Liver (tissue), 9 donors: Measurements from ENCODE around the gene GLP2R. TPM values are rescaled to one million over a fixed set of nuclear protein-coding genes. Genes with fewer than 3 reads are reported as not detected.

ENCODE experiments used
- DNase-seq: peaks from one replicate; pipeline ENCODE4 v3.0.0-alpha.2; 2017; ENCODE audit warnings: low spot score
- H3K27ac ChIP-seq, 2 donors: one replicate each; pipeline ENCODE4 v1.7.0; 2013; ENCODE audit warnings: inconsistent platforms in 2 of 2, low read length in 2 of 2, control low read depth in 1 of 2, low read depth in 1 of 2, mild to moderate bottlenecking in 1 of 2
- H3K27me3 ChIP-seq, 4 donors: one replicate each; pipeline versions ENCODE4 v1.6.1 to v1.7.0; 2013; ENCODE audit warnings: low read length in 3 of 4, inconsistent platforms in 1 of 4, mild to moderate bottlenecking in 1 of 4, moderate library complexity in 1 of 4; ENCODE audit not compliant: control insufficient read depth in 4 of 4, insufficient read depth in 4 of 4
- H3K36me3 ChIP-seq, 4 donors: one replicate each; pipeline versions ENCODE4 v1.6.1 to v1.7.0; 2013; ENCODE audit warnings: low read length in 3 of 4, mild to moderate bottlenecking in 3 of 4, low read depth in 1 of 4, moderate library complexity in 1 of 4; ENCODE audit not compliant: control insufficient read depth in 4 of 4, insufficient read depth in 3 of 4
- H3K4me1 ChIP-seq, 4 donors: one replicate each; pipeline versions ENCODE4 v1.6.1 to v1.7.0; 2013; ENCODE audit warnings: low read length in 3 of 4, mild to moderate bottlenecking in 3 of 4, moderate library complexity in 1 of 4; ENCODE audit not compliant: control insufficient read depth in 4 of 4, insufficient read depth in 4 of 4
- H3K4me3 ChIP-seq, 3 donors: one replicate each; pipeline versions ENCODE4 v1.6.1 to v1.7.0; 2013; ENCODE audit warnings: low read length in 3 of 3, control low read depth in 1 of 3, low read depth in 1 of 3, mild to moderate bottlenecking in 1 of 3
- H3K9ac ChIP-seq, 2 donors: one replicate each; pipeline ENCODE4 v1.7.0; 2013; ENCODE audit warnings: low read length in 2 of 2, mild to moderate bottlenecking in 2 of 2, moderate library complexity in 2 of 2, control low read depth in 1 of 2, low read depth in 1 of 2
- H3K9me3 ChIP-seq, 4 donors: one replicate each; pipeline versions ENCODE4 v1.6.1 to v1.7.0; 2013; ENCODE audit warnings: low read length in 3 of 4; ENCODE audit not compliant: control insufficient read depth in 4 of 4
- ATF3 ChIP-seq: IDR thresholded peaks from 2 replicates; pipeline ENCODE4 v1.6.1; 2016; ENCODE audit warnings: antibody characterized with exemption
- CTCF ChIP-seq: fragments of 150-350 bp; IDR thresholded peaks from 2 replicates; pipeline ENCODE4 v1.5.1; 2017; ENCODE audit warnings: improper control_type of control experiment, low read depth, low read length; ENCODE audit not compliant: missing input control
- EGR1 ChIP-seq, 2 donors: IDR thresholded peaks; 2 replicates each; pipeline ENCODE4 v1.6.1; 2016 to 2018; ENCODE audit warnings: antibody characterized with exemption in 2 of 2, low read depth in 2 of 2
- FOXA1 ChIP-seq: IDR thresholded peaks from 2 replicates; pipeline ENCODE4 v1.6.1; 2016; ENCODE audit warnings: antibody characterized with exemption
- FOXA2 ChIP-seq: IDR thresholded peaks from 2 replicates; pipeline ENCODE4 v1.6.1; 2016; ENCODE audit warnings: antibody characterized with exemption
- GABPA ChIP-seq, 2 donors: IDR thresholded peaks in 1 of 2; conservative IDR thresholded peaks in 1 of 2; 2 replicates each; pipeline ENCODE4 v1.6.1; 2016; ENCODE audit warnings: antibody characterized with exemption in 2 of 2, mild to moderate bottlenecking in 1 of 2, moderate library complexity in 1 of 2
- HNF4A ChIP-seq, 2 donors: conservative IDR thresholded peaks; 2 replicates each; pipeline ENCODE4 v1.6.1; 2016; ENCODE audit warnings: antibody characterized with exemption in 2 of 2, mild to moderate bottlenecking in 2 of 2
- HNF4G ChIP-seq: IDR thresholded peaks from 2 replicates; pipeline ENCODE4 v1.6.1; 2016; ENCODE audit warnings: antibody characterized with exemption
- JUND ChIP-seq, 2 donors: IDR thresholded peaks; 2 replicates each; pipeline ENCODE4 v1.6.1; 2016; ENCODE audit warnings: antibody characterized with exemption in 2 of 2
- MAX ChIP-seq: IDR thresholded peaks from 2 replicates; pipeline ENCODE4 v1.6.1; 2016; ENCODE audit warnings: antibody characterized with exemption
- NR2F2 ChIP-seq: IDR thresholded peaks from 2 replicates; pipeline ENCODE4 v1.6.1; 2016; ENCODE audit warnings: antibody characterized with exemption
- RAD21 ChIP-seq, 2 donors: IDR thresholded peaks; 2 replicates each; pipeline ENCODE4 v1.6.1; 2016; ENCODE audit warnings: antibody characterized with exemption in 2 of 2, mild to moderate bottlenecking in 2 of 2
- REST ChIP-seq: IDR thresholded peaks from 2 replicates; pipeline ENCODE4 v1.6.1; 2016; ENCODE audit warnings: antibody characterized with exemption, mild to moderate bottlenecking
- RXRA ChIP-seq, 2 donors: IDR thresholded peaks; 2 replicates each; pipeline ENCODE4 v1.6.1; 2017 to 2018; ENCODE audit warnings: antibody characterized with exemption in 2 of 2, mild to moderate bottlenecking in 1 of 2
- SP1 ChIP-seq: IDR thresholded peaks from 2 replicates; pipeline ENCODE4 v1.6.1; 2018; ENCODE audit warnings: antibody characterized with exemption, mild to moderate bottlenecking
- TAF1 ChIP-seq: conservative IDR thresholded peaks from 2 replicates; pipeline ENCODE4 v1.6.1; 2016; ENCODE audit warnings: antibody characterized with exemption, mild to moderate bottlenecking
- YY1 ChIP-seq: IDR thresholded peaks from 2 replicates; pipeline ENCODE4 v1.6.1; 2016; ENCODE audit warnings: antibody characterized with exemption, mild to moderate bottlenecking
- ZBTB33 ChIP-seq: IDR thresholded peaks from 2 replicates; pipeline ENCODE4 v1.6.1; 2016; ENCODE audit warnings: antibody characterized with exemption
- WGBS: extraction: QIAGEN DNeasy Blood & Tissue Kit; methylation state at CpG from one replicate; pipeline ENCODE4 v1.1.7; 2013; 5-methylcytosine and 5-hydroxymethylcytosine counted together
- polyA plus RNA-seq, 2 donors: library from polyadenylated mRNA; stranded (reverse) in 1 of 2; unstranded in 1 of 2; fragments of 200-250 nt in 1 of 2; fragments of >200 nt in 1 of 2; fragmentation: Nextera tagmentation in 1 of 2; extraction: Ambion mirVana in 1 of 2; gene quantifications; one replicate each; pipeline versions ENCODE4 v1.2.1 to v1.2.3, GENCODE V29; 2013 to 2015
- total RNA-seq, 2 donors: library from RNA; depleted of rRNA; stranded (reverse); fragments of >200 nt; gene quantifications; one replicate each; pipeline ENCODE4 v1.2.3, GENCODE V29; 2014
- donor health status: healthy.
- donor health status: healthy.
- donor health status: healthy.
- donor health status: healthy.
- donor health status: healthy.

GLP2R gene
- total and polyA plus RNA-seq, 4 donors, result 0.39 to 1.4 (median 0.58) TPM

GRCh38 chr17:9935408-9935807 lies 109.7 kb downstream of the GLP2R start:
- Histone ChIP-seq H3K9ac (no peak overlapping the region), H3K4me1 (no peaks in the 10 kb centered on the region), H3K9me3 (peaks cover 0 to 3% (median under 1%) of the 10 kb centered on the region in 4 donors), H3K27ac (no peak overlapping the region), H3K27me3 (peaks cover 0 to 4% (median 2%) of the 10 kb centered on the region in 4 donors), H3K4me3 (no peak overlapping the region), H3K36me3 (peaks cover 0 to 2% (median 0%) of the 10 kb centered on the region in 4 donors)
- TF ChIP-seq FOXA1 (no peak), GABPA (IDR thresholded peaks at IDR 0.05 in 1 of 2, conservative IDR thresholded peaks at IDR 0.05 in 1 of 2) (no peak), NR2F2 (no peak), ZBTB33 (no peak), REST (no peak), JUND (IDR thresholded peaks at IDR 0.05) (no peak), RXRA (IDR thresholded peaks at IDR 0.05) (no peak), MAX (no peak), RAD21 (IDR thresholded peaks at IDR 0.05) (no peak), SP1 (no peak), YY1 (no peak), HNF4G (no peak), ATF3 (no peak), HNF4A (conservative IDR thresholded peaks at IDR 0.05) (no peak), EGR1 (IDR thresholded peaks at IDR 0.05; ENCODE audit: low read depth in 2 of 2) (no peak)
- 79% methylated on average over 6 of the region's 6 CpGs for WGBS
- DNase-seq, result no peak

GRCh38 chr17:9936095-9936494 lies 110.4 kb downstream of the GLP2R start:
- Histone ChIP-seq H3K9ac (no peak overlapping the region), H3K27me3 (peaks cover 0 to 6% (median 2%) of the 10 kb centered on the region in 4 donors), H3K4me3 (no peak overlapping the region), H3K27ac (no peak overlapping the region), H3K9me3 (peaks cover 0 to 3% (median under 1%) of the 10 kb centered on the region in 4 donors), H3K36me3 (peaks cover 0 to 2% (median 0%) of the 10 kb centered on the region in 4 donors), H3K4me1 (no peaks in the 10 kb centered on the region)
- DNase-seq, result no peak
- WGBS, result 67% methylated on average over 3 of the region's 3 CpGs
- no peak for TF ChIP-seq CTCF
- TF ChIP-seq RXRA (IDR thresholded peaks at IDR 0.05), result no peak
- no peak for TF ChIP-seq FOXA2
- no peak for TF ChIP-seq REST
- no peak for TF ChIP-seq YY1
- no peak for TF ChIP-seq ZBTB33
- no peak for TF ChIP-seq EGR1 (IDR thresholded peaks at IDR 0.05; ENCODE audit: low read depth in 2 of 2)
- TF ChIP-seq FOXA1, result no peak
- TF ChIP-seq GABPA (IDR thresholded peaks at IDR 0.05 in 1 of 2, conservative IDR thresholded peaks at IDR 0.05 in 1 of 2), result no peak
- no peak for TF ChIP-seq TAF1
- TF ChIP-seq HNF4G, result no peak
- no peak for TF ChIP-seq SP1
- no peak for TF ChIP-seq MAX
- TF ChIP-seq JUND (IDR thresholded peaks at IDR 0.05), result no peak
- no peak for TF ChIP-seq NR2F2
